ENCODE data around the gene SIX3.

SIX3 gene

DNA sequence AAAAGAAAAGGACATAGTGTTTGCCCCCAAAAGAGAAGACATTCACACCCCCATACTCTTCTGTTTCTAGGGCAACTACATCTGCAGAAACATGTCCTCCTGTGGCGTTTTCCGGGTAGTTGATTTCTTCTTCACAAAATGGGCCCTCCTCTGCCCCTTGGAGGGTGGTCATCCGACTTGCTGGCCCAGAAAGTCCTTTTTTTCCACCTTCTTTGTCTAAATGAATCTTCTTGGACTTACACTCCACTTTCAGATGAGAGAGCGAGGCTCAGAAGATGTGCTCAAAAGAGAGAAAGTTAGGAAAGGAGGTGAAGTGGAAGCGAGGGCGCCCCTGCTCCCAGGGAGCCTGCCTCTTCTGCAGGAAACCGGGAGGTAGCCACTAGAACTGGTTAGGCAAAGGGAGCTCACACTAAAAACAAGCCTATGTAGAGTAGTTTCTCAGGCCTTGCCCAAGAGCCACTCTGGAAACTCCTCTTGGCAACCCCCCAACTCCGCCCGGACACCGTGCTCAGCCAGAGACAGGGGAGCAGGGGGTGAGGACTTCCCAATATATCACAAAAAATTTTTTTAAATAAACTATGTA is 10.2 kb upstream of the SIX3 start:
- no peak for DNase-seq (ENCODE audit: low read depth, low spot score)

DNA sequence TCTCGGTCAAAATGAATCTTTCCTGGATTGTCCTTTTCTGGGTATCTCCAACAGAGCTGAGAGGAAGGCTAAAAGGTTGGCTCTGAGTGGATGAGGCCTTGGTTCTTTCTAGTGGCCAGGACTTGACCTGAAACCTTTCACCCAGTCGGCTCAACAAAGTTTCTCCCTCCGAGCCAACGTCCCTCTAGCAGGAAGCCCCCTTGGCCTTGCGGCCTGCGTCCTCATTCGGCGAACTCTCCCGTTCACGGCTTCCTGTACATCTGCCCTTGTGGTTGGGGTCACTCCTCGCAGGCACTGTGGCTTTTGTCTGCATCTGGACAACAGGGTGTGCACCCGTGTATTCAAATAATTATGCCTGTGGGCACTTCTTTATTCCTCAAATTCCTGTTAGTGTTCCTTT is 9.4 kb upstream of the SIX3 start:
- DNase-seq (ENCODE audit: low read depth, low spot score) = no peak

DNA sequence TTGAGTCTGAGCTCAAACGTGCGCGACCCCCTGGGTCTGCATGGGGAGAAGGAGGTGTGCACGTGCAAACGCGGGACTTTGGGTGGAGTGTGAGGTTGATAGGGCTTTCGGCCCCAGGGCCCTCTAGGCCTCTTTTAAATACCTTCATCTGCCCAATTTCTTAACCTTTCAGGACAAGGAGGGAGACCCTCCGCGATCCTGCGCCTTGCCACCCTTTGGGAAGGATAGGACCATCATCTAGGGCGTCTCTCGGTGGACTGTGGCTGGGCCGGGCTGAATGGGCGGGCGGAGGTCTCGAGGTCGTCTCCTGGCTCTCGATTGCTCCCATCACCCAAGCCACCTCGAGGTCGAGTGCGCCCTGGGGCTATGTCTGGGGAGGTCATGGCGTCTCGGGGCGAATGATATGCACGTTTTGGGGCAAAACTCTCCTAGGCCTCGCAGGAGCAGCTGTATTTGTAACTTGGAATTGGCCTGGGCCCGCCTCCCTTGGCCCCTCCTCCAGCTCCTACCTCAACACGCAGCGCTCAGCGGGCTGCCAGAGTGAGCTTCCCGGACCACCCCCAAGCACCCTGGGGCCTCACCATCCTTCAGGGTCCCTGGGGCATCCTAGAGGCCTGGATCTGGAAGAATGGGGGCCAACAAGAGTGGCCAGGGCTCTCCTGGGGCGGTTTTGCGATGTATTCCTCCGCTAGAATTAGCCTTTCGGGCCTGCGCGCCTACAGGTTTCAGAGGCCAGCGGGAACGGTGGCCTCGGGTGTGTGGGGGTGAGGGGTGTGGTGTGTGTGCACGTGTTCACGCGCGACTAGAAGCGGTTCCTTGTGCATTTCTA is 8.7 kb upstream of the SIX3 start:
- DNase-seq (ENCODE audit: low read depth, low spot score) = peak; percentile 60

GRCh38 chr2:44933434-44933951 is 8.0 kb upstream of the SIX3 start:
- no peak for DNase-seq (ENCODE audit: low read depth, low spot score)

DNA sequence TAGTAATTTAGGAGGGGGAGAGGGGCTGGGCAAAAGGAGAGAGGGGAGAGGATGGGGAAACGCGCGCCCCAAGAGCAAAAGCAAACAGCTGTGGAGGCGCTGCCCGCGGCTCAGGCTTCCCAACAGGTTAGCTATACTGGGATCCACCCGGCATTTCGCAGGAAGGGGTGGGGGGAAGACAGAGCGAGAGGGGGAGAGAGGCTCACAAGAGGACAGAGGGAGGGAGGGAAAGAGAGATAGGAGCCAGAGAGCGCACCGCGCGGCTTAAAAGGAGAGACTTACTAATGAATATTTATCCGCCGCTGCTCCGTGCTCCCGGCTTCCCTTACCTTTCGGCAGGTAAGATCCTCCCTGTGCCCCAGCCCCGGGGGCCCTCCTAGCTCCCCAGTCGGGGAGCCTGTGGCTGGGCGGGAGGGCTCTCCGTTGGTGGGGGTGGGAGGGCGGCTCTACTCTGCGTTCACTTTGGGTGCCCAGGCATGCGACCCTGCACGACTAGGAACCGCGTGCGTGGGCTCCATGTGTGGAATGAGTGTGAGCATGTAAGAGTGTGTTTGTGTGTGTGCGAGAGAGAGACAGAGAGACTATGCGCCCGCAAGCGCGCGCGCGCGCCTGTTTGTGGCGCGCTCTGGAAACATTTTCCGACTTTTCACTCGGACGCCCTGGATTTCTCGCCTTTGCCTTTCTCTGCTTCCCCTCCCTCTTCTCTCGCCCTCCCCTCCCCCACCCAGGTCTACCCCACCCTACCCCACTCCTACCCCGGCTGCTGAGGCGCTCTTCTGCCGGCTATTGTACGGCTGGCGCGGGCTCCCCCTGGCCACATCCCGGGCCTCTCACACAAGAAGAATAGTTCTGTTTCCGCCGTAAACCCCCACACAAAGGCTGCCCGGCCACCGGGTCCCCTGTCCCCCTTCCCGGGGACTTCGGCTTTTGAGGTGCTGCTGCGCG is 7.2 kb upstream of the SIX3 start:
- no peak for DNase-seq (ENCODE audit: low read depth, low spot score)

- DNase-seq (ENCODE audit: low read depth, low spot score) = peak; percentile 53
These were observed 6.3 kb upstream of the SIX3 start for GRCh38 chr2:44934983-44935728.

DNA sequence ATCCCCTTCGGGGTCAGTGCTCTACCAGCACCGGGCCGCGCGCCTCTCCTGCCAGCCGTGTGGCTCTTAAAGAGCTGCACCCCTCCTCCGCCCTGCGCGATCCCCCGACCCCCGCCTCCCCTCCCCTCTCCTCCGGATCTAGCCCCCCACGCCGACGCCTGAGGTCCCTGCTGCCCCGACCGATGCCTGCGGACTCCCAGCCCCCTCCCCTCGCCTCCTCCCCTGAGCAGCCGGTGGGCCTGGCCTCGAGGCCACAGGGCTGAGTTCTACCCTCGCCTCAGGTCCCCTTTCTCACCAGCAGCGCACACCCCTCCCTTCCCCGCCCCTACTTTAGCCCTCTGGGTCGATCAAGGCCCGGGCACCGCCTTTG is 5.8 kb upstream of the SIX3 start:
- DNase-seq (ENCODE audit: low read depth, low spot score) = no peak

DNA sequence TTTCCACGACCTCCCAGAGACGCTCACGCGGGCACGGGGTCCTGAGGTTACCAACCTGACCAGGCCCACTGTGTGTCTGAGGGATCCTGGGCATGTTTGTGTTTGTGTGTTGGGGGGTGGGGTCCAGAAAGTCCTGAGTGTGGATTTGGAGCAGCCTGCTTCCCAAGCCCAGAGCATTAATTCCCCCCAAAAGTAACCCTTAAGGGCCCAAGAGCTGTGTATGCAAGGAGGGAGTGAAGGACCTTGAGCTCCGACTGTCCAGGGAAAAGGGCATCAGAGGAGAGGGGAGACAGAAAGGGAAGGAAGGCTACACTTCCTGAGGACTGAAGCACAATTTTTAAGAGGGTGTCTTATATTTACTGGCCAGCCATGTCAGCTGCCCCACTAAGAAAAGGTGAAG is 5.2 kb upstream of the SIX3 start:
- DNase-seq (ENCODE audit: low read depth, low spot score) = no peak

- DNase-seq (ENCODE audit: low read depth, low spot score) = no peak
These were observed 4.5 kb upstream of the SIX3 start for GRCh38 chr2:44936715-44937687.

GRCh38 chr2:44937688-44938240 is 3.7 kb upstream of the SIX3 start:
- DNase-seq (ENCODE audit: low read depth, low spot score) = peak; percentile 58

DNA sequence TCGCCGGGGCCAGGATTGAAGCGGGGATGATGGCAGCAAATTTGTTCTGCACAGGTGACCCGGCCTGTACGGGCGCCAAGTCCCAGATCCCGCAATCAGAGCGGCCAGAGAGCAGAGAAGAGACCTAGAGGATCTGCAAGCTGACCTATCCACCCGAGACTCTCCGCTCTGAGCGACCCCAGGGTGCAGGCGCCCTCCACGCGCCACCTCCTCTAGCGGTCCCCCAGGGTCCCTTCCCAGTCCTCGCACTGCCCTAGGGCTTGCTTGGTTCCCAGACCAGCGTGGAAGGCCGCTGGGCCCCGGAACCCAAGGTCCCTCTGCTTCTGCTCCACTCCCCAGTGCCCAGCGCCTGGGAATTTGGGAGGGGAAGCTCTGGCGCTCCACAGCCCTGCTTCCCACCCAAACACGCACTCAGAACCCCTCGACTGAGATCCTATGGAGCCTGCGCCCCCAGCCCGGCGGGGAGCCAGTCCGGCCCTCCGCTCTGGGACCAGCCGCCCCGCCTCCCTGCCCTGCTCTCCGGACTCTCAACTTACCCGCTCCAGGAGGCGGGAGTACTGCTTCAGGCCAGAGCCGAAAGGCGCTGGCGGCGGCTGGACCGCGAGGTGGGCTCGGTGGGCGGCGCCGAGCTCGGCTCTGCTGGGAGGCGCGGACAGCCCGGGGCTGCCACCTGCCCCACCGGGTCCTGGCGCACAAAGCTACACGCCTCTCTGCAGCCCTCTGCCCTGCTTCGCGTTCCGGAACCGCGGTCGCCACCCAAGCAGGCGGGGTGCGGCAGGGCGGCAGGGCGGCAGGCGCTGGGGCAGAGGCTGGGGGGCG is 3.0 kb upstream of the SIX3 start:
- DNase-seq (ENCODE audit: low read depth, low spot score) = peak; percentile 73

- no peak for DNase-seq (ENCODE audit: low read depth, low spot score)
These were observed 2.1 kb upstream of the SIX3 start for GRCh38 chr2:44939106-44940048.

- no peak for DNase-seq (ENCODE audit: low read depth, low spot score)
These were observed 1.4 kb upstream of the SIX3 start for GRCh38 chr2:44940049-44940494.

- DNase-seq (ENCODE audit: low read depth, low spot score) = no peak
These were observed 604 bp upstream of the SIX3 start for GRCh38 chr2:44940732-44941464.

GRCh38 chr2:44942304-44943030 is 965 bp downstream of the SIX3 start:
- peak; percentile 57 for DNase-seq (ENCODE audit: low read depth, low spot score)

DNA sequence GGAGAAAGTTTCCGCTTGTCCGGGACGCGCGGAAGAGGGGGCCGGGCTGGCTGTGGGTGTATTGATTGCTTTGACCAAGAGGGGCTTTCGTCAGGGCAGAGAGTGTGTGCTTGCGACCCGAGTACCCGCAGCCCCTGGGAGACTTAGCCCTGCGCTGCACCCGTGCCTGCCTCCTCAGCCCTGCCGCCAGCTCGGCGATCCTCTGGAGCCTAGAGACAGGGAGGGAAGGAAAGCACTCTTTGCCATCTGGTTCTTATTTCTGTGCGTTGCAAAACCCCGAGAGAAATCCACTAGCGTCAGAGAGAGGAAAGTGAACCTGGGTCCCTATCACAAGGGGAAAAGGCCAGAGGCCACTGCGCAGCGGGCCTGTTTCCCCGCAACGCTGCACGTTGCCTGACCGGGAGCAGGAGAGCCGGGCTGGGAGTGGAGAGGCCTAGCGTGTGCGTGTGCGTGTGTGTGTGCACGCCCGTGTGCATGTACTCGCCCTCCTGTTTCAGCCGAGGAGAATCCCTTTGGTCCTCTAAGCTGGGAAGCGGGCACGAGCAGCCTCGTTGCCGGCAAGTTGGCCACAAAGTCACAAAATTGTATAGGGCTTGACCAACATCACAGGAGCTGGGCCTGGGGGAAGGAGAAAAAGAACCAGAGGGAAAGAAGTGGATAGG is 1.7 kb downstream of the SIX3 start:
- no peak for DNase-seq (ENCODE audit: low read depth, low spot score)

Measured in ELF-1 (cell line).